ENCODE measurements around the gene TEDC1.
A peak's percentile ranks its signal among the peaks of the same experiment; 100 is the strongest.

TEDC1 gene

GRCh38 chr14:105474483-105475268, 16.4 kb upstream of the TEDC1 start, which contains the start of gene CRIP2:
Gene CRIP2 (plus strand): TSS chr14:105474821. CDS start chr14:105474863, 42 bp downstream.
- no peak for DNase-seq (ENCODE audit: low spot score)

GRCh38 chr14:105475269-105476096, 15.6 kb upstream of the TEDC1 start:
- no peak for DNase-seq (ENCODE audit: low spot score)

GRCh38 chr14:105476097-105476830, 14.8 kb upstream of the TEDC1 start:
- DNase-seq (ENCODE audit: low spot score) = no peak

GRCh38 chr14:105476831-105477659, 14.0 kb upstream of the TEDC1 start:
- no peak for DNase-seq (ENCODE audit: low spot score)

- DNase-seq (ENCODE audit: low spot score) = no peak
Measured at GRCh38 chr14:105477660-105478397, 13.2 kb upstream of the TEDC1 start.

- no peak for DNase-seq (ENCODE audit: low spot score)
Measured at GRCh38 chr14:105478398-105479251, 12.4 kb upstream of the TEDC1 start.

- DNase-seq (ENCODE audit: low spot score) = no peak
Measured at GRCh38 chr14:105479431-105480158, 11.5 kb upstream of the TEDC1 start.

GRCh38 chr14:105480199-105480746, 10.8 kb upstream of the TEDC1 start:
- DNase-seq (ENCODE audit: low spot score) = no peak

- DNase-seq (ENCODE audit: low spot score) = peak; percentile 91
Measured at GRCh38 chr14:105480807-105481801, 9.9 kb upstream of the TEDC1 start.

- peak; percentile 96 for DNase-seq (ENCODE audit: low spot score)
Measured at GRCh38 chr14:105481886-105482457, 9.1 kb upstream of the TEDC1 start.

- DNase-seq (ENCODE audit: low spot score) = no peak
Measured at GRCh38 chr14:105482486-105483110, 8.4 kb upstream of the TEDC1 start.

- DNase-seq (ENCODE audit: low spot score) = no peak
Measured at GRCh38 chr14:105483300-105484068, 7.6 kb upstream of the TEDC1 start.

- no peak for DNase-seq (ENCODE audit: low spot score)
Measured at GRCh38 chr14:105484069-105484996, 6.7 kb upstream of the TEDC1 start.

GRCh38 chr14:105484997-105485393, 6.1 kb upstream of the TEDC1 start:
- DNase-seq (ENCODE audit: low spot score) = no peak

GRCh38 chr14:105485739-105486162, 5.3 kb upstream of the TEDC1 start:
- peak; percentile 47 for DNase-seq (ENCODE audit: low spot score)

Data from activated CD4-positive, alpha-beta T cell treated with anti-CD3 and anti-CD28 coated beads, Interleukin-2, Interleukin-4, amounts not matched to agents 100 ng/mL and 50 ng/mL, durations not matched to agents 16 hours and 8 hours (primary cell).